HG02973 (cell line): ENCODE data around the gene LARGE1.

Source experiments
- ATAC-seq: cut with Tn5 transposase; IDR thresholded peaks from one replicate; pipeline ENCODE4 v1.9.1; 2021; ENCODE audit warnings: moderate library complexity; ENCODE audit not compliant: unreplicated experiment

LARGE1 gene

DNA sequence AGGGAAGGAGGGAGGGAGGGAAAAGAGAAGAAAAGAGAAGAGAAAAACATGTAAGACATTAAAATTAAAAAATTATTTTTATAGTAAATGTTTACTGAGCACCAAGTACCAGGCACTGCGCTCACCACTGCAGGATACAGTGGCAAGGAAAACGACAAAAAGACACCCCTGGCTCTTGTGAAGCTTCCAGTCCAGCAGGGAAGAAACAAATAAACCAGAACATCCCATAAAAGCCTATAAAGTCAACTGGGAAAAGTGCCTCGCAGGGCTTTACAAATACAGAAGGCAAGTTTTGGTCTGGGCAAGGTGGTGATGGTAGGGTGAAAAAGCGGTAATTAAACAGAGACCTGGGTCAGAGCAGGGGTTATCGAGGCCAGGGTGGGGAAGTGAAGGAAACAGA is 33.6 kb downstream of the LARGE1 start:
- ATAC-seq = no peak

DNA sequence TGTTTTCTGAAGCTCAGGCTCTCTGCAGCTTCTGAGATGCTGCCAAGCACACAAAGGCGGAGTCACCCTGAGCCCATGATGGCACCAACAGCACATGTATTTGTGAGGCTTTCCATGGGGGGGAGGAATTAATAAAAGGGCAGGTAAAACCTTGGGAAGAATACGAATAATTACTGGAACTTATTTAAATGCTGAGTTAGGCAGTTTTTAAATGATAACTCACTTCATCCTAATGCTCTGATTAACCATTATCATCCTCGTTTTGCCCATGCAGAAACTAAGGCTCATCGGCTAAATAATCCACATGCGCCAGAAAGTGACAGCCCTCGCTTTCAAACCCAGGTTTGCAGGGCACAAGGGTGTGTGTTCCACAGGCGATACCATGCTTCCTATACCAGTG is 35.4 kb downstream of the LARGE1 start:
- no peak for ATAC-seq

DNA sequence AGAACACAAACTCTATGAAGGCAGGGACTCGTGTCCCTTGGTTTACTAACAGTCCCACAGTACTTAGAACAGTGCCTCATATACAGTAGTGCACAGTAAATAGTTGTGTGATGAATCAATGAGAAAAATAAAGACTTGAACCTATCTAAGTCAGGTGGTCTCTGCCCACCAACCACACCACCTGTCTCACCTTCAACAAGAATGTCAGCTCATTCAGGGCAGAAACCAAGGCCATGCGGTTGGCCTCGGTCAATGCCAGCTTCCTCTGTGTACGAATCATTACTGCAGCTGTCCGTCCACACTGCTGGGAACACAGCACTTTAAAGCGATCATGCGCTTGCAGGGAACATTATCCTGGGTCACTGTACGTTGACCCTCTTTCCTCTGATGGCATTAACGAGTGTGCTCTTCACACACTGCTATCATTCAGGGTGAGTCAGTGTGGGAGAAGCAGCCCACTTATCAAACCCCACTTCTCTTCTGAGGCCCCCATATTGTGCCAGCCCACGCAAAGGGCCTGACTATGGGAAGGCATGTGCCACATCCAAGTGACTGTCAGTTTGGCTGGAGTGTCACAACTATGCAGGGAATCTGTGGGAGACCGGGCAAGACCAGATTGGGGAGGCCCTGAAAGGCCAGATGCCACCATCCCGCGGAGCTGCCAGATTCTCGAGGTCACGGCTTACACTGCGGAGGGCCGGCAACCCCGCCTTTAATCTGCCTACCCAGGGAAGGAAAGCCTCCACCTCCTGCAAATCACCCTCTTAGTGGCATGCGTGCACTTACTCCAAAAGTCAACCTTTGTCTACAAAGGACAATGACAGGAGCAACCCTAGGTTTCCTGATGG is 36.1 kb downstream of the LARGE1 start:
- ATAC-seq = no peak

DNA sequence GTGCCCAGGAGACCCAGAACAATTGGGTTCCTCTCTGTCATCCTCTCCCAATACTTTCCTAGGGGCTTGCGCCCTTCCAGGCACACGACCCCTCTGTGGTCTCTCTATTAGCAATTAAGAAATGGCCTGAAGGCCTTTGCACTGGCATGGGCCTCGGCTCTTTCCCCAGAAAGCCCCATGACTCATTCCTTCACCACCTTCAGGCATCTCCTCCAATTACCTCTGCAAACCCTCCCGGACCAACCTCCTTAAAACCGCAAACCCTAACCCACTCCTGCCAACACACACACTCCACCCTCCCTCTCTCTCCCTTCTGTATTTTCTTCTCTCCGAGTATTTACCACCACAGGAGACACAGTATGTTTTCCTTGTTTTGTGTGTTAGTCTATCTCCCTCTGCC is 36.7 kb downstream of the LARGE1 start:
- no peak for ATAC-seq

DNA sequence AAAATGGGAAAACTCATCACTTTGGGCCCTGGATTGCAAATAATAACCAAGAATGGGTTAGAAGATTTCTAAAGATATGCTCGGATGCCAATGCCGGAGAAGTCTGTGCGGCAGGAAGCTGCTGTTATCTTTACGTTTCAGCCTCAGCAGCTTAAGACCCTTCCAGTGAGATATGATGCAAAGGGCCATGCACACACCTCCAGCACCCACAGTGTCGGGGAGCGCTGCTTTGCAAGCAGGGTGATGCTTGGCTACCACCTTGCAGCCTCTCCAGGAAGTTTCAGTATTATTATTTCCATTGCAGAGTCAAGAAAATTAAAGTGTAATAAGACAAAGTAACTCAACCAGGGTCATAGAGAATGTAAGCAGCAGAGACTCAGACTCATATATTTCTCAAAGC is 37.3 kb downstream of the LARGE1 start:
- no peak for ATAC-seq

DNA sequence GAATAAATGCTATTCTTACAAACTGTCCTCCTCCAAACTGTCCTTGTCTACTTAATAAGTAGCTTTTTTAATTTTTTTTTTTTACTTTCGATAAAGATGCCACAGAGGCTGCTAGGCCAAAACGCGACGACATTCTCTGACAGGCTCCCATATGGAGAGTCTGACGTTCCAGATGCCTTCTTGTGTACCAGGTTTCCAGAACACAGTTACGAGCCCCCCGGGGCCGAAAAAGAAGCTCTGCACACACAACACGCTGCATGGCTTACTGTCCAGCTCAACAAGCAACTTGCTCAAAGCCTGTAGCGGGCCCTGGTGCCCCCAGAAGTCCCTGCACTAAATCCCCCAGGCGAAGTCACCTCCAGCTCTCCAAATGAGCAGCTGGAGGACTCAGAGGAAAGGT is 39.3 kb downstream of the LARGE1 start:
- ATAC-seq = no peak

DNA sequence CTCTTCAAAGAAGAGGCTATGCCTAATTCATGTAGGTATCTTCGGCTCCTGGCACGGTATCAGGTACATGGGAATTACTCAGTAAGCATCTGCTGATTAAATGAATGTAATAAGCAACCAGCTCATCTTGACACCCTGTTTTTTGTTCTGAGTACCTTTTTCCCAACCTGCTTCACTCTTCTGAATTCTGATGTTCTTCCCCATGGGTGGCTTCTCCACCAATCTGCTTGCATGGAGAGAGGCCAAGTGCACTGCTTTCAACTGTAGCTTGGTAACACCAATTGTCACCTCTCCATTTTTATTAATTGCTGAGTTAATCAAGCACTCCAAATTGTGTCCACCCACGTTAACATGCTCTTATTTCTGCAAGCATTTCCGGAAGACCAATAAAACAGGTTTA is 40.5 kb downstream of the LARGE1 start:
- ATAC-seq = no peak

DNA sequence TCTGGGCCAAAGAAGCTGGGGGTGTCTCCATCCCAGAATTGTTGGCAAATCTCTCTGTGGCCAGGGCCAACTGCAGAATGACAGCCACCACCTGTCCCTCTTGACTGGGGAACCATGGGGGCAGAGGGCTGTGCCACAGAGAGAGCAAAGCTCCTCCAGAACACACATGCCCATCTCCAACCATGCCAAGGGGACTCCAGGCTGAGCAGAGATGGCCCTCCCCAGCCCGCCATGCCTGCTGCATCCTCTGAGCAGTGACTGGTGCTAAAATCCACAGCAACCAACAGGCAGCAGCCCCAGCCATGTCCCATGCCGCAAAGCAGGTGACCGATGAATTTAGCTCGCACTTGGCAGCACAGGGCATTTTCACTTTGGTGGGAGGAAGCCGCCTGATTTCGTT is 45.0 kb downstream of the LARGE1 start:
- no peak for ATAC-seq

DNA sequence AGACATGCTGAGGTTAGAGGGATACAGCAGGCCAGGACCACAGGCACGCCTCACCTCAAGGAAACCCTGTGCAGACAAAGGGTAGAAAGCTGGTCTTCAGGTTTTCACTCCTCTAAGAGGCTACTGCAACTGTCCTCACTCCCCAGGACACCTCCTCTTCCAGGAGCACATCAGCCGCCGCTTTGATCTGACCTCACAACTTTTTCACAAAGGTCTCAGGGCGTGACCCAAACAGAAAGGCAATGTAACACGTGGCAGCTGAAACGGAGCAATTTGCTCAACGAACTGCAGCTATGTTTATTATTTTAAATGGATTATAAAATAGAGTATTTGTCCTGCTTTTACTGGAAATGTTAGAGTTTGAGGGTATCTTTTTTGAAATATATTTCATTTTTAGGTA is 46.1 kb downstream of the LARGE1 start:
- ATAC-seq = no peak

DNA sequence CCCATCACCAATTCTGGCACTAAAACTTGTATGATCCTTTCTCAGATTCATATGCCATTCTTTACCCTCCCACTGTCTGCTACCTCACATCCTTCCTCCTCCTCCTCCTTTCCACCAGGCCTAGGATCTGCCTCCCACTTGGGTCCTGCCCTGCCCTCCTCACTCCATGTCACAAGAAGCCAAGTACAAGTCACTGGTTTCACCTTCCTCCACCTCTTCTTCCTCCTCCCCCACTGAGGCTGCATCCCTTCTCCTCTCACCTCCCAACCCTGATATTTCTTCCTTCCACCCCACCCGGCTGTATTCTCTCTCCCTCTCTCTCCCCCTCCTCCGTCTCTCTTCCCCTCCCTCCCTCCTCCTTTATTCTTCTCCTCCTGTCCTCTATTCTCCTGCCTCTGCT is 46.6 kb downstream of the LARGE1 start:
- no peak for ATAC-seq

DNA sequence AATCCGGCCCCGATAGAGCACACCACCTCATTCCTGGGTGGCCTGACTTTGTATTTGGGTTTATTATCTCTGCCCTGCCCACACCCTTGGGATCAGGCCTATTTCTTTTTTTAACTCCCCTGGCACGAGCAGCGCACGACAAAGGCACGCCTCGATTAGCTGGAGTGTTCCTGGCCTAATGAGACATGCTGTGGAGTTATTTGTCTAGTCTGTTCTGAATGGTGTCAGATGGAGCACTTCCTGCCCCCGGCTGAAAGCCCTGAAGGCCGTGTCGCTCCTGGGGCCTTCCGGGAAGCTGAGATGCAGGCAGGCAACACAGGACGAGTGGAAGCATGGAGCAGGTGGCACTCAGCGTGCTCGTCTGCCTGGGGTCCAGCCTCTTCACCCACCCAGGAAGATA is 47.1 kb downstream of the LARGE1 start:
- ATAC-seq = no peak

DNA sequence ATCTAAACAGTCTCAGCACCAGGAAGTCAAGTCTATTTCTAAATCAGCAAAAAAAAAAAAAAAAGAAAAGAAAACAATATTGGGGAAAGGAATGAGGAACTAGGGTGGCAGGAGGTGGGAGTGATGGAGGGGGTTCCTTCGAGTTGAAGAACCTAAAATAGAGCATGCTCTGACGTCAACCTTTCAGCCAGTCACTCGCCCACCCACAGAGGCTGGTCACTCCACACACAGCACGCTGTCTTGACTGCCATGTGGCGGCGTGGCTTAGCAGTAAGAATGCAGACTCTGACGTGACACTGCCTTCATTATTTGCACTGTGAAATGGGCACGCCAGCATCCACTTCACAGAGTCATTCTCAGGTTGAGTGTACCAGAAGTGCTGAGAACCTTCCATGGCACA is 48.3 kb downstream of the LARGE1 start:
- no peak for ATAC-seq

DNA sequence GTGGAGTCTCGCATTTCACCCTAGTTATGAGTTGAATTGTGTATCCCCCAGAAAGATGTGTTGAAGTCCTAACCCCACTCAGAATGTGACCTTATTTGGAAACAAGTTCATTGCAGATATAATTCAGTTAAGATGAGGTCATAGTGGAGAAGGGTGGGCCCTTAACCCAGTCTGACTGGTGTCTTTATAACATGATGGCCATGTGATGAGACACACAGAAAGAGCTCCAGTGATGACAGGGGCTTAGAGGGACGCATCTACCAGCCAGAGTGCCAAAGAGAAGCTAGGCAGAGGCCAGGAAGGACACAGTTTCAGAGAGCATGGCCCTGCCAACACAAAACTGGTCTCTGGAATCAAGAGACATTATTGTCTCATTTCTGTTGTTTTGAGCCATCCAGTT is 50.3 kb downstream of the LARGE1 start:
- no peak for ATAC-seq

DNA sequence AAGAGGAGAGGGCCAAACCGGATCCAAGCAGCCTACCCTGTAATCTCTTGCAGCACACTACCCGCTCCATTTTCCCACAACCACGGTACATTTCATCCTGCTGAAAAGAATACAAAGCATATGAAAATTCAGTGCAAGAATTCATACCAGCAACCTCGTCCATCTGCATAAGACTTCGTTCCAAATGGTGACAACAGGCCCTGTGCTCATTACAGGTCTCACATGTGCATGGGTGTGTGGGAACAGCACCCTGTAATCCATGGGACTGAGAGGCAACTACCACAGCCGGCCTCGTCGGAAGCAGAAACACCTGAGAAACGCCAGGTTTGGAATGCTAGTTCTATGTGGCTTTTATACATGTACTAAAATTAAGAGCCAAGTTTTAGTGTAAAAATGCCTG is 52.3 kb downstream of the LARGE1 start:
- no peak for ATAC-seq

DNA sequence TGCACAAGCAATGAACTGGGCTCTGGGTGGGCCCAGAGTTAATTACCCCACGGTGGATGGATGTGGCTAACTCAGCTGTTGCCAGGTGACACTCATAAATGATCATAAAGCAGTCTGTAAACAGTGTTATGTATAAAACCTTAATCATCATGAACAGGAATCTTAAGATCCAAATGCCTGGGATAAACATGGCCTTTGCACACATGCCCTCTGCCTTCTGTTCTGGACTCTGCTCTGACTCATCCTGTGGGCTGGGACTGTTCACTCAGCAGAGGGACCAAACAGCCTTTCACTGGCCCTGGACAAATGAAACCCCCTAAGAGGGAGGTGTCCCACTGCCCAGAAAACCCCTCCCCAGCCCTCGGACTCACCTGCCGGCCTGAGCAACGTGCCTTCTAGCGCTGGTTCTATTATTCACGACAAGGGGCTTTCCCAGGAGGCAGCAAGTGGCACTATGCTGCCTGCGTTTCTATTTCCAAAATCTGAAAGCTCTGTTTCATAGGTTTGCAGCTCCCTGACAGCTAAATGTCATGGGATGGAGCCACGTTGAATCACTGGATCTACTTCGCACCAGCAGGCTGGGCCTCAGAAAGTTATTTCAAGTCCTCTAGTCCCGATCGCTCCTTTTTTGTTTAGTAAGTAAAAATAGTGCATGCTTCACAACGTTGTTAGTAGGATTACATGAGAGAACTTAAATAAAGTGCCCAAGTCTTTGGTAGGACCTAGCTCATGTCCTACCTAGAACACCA is 53.0 kb downstream of the LARGE1 start:
- no peak for ATAC-seq

DNA sequence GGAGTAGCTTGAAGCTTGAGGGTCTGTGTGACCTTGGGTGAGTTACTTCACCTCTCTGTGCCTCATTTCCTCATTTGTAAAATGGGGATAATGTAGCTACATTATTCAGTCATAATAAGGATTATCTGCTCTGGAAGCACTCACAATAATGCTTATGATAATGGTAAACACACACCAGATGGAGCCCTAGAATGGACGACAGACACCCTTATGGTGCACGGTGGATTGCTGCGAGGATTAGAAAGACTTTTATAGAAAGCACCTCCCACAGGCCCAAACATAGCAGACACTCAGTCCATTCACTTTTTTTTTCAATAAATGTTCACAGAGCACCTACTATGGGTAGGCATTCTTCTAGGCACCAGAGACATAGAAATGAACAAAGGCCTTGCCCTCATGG is 53.8 kb downstream of the LARGE1 start:
- no peak for ATAC-seq

DNA sequence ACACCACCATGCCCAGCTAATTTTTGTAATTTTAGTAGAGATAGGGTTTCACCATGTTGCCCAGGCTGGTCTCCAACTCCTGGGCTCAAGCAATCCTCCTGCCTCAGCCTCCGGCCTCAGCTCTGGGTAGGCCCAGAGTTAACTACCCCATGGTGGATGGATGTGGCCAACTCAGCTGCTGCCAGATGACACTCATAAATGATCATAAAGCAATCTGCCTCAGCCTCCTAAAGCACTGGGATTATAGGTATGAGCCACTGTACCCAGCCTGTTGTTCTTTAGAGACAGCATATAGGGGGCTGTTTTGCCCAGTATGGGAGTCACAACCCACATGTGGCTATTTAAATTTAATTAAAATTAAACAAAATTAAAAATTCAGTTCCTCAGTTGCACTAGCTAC is 54.3 kb downstream of the LARGE1 start:
- no peak for ATAC-seq

DNA sequence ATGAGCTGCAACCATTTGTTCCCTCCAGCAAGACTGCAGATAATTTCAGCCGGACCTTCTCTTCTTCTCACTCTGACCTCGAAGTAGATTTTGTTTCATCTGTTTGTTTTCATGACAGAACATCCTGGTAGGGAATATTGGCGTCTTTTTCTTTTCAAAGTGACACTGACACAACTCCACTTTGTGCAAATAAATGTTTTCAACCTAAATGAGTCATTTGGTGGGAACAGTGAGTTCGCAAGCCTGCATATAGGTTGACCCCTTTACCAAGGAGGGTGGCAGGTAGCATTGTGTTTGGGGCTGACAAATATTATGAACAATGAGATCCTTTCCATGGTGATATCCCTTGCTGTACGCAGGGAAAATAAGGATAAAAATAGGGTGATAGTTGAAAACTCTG is 55.0 kb downstream of the LARGE1 start:
- no peak for ATAC-seq

DNA sequence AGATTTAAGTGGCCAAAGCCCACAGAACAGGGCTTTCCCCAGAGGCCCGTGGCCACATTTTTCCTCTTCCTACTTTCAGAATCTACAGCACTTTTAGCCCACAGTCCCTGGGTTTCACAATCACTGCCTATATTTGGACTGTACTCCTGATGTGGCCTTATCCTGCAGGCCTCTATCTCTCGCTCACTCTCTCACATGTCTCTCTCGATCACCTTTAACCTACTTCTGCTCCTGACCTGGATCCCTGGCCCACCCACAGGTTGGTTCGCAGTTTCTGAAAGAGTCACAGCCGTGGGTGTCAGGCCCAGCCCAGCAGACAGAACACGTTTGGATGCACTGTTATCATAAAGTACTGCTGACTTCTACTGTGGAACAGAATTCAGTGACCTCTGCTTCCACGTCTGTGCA is 55.5 kb downstream of the LARGE1 start:
- ATAC-seq = no peak

DNA sequence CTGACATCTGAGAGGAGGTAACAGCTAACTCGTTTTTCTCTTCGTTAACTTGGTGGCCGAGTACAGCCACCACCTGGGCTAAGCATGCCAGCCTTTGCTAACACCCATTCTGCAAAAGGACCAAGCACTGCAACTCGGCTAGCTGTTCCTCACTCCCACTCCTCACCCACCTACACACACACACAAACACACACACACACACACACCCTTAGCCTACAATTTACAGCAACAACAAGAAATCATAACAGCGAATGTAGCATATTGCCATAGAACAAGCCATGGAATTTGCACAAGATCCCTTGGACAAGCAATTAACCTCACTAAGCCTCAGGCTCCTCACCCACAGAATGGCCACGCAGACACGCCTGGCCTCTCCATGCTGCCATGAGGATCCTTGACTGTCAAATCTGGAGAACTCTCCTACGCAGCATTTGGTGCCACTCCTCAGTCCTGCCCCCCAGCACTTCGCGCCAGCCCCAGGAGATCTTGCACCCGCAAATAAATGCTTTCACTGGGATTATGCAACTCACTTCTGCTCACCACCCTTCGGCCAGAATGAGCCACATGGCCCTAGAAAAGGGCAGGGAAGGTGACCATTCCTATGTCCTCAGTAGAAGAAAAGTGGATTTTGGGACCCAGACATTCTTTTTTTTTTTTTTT is 58.9 kb downstream of the LARGE1 start:
- no peak for ATAC-seq

DNA sequence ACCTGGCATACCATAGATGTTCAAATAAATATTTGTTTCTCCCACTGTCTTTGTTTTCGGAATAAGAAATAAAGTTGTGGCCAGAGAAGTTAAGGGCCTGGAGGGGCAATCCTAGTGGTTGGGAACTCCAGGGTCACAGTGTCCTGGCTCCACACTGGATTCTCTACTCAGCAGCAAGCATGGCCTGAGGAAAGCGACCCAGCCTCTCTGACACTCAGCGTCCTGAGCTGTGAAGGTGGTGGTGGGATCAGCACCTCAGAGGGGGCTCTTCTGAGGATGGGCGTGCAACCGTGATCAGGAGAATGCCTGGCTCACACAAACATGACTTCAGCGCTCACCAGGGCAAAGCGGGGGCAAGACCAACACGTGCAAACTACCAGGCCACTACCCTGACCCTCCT is 59.9 kb downstream of the LARGE1 start:
- no peak for ATAC-seq

DNA sequence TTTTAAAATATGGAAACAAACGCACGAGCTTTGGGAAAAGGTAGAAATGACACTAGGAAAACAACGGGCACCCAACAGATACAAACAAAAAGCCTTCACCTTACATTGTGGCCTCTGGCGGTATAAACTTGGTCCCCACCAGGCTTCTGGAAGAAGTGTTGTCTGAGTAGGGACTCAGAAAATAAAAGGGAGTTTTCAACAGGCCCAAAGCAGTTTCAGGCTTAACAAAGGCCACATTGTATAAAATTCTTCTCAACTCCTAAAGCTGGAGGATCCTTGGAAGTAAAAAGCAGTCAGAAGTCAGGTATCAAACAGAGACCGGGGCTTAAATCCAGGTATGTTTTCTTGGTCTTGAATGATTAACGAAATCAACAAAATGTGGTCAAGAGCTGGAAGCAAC is 61.0 kb downstream of the LARGE1 start:
- no peak for ATAC-seq
